NB4 (cell line): ENCODE data around the gene SGMS1.

Experiments used
- MYC ChIP-seq: IDR thresholded peaks from 2 replicates; pipeline ENCODE4 v1.6.1; 2011; ENCODE audit warnings: low read depth, low read length
- POLR2A ChIP-seq: IDR thresholded peaks from 2 replicates; pipeline ENCODE4 v1.6.1; 2011; ENCODE audit warnings: mild to moderate bottlenecking; ENCODE audit not compliant: insufficient read length; ENCODE audit errors: extremely low read depth
- TF ChIP-seq, protein P1 (sequence below): IDR thresholded peaks from one replicate; pipeline ENCODE4 v1.5.1; 2012; ENCODE audit warnings: low read depth, low read length
- TF ChIP-seq, protein P2 (sequence below): IDR thresholded peaks from 2 replicates; pipeline ENCODE4 v1.6.1; 2011; ENCODE audit warnings: low read depth, low read length

DNA sequence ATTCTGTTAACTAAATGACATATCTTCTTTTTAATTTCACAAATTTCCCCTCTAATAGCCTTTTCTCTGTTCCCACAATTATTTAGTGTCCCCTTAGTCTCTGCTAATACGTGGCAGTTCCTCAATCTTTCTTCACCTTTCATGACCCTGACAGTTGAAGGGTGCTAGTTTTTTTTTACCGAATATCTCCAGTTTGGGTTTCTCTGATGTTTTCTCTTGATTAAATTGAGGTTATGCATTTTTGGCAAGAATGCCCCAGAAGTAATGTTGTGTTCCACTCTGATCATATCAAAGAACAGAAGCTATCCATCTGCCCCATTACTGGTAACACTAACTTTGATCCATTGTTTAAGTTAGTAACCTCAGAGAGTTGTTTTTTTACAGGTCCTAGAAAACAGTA lies 238.9 kb downstream of the SGMS1 start:
- TF ChIP-seq, protein P1, sequence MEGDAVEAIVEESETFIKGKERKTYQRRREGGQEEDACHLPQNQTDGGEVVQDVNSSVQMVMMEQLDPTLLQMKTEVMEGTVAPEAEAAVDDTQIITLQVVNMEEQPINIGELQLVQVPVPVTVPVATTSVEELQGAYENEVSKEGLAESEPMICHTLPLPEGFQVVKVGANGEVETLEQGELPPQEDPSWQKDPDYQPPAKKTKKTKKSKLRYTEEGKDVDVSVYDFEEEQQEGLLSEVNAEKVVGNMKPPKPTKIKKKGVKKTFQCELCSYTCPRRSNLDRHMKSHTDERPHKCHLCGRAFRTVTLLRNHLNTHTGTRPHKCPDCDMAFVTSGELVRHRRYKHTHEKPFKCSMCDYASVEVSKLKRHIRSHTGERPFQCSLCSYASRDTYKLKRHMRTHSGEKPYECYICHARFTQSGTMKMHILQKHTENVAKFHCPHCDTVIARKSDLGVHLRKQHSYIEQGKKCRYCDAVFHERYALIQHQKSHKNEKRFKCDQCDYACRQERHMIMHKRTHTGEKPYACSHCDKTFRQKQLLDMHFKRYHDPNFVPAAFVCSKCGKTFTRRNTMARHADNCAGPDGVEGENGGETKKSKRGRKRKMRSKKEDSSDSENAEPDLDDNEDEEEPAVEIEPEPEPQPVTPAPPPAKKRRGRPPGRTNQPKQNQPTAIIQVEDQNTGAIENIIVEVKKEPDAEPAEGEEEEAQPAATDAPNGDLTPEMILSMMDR = no peak
- TF ChIP-seq MYC (no peak), POLR2A (no peak)
- TF ChIP-seq, protein P2, sequence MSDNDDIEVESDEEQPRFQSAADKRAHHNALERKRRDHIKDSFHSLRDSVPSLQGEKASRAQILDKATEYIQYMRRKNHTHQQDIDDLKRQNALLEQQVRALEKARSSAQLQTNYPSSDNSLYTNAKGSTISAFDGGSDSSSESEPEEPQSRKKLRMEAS = no peak
